Activated CD4-positive, alpha-beta T cell treated with anti-CD3 and anti-CD28 coated beads for 36 hours (primary cell): ENCODE results near the gene FAM81A. TPM values are rescaled to one million over a fixed set of nuclear protein-coding genes. Genes with fewer than 3 reads are reported as not detected.
A peak's percentile ranks its signal among the peaks of the same experiment; 100 is the strongest.

ENCODE experiments used
- ATAC-seq: fragments of 200-7000 bp; cut with Tn5 transposase; one replicate; pipeline ENCODE4 v1.10.0; 2021; ENCODE audit warnings: mild to moderate bottlenecking, moderate library complexity
- CTCF ChIA-PET: fragments of 350-600 bp; sonication (Branson Sonifier 250); formaldehyde crosslinking; loops from one replicate; lab custom pipeline; 2021; ENCODE audit warnings: antibody characterized with exemption; lab: Charles Lee
- POLR2A ChIA-PET: fragments of 350-600 bp; sonication (Branson Sonifier 250); formaldehyde crosslinking; loops from one replicate; lab custom pipeline; 2021; ENCODE audit warnings: antibody characterized with exemption, inconsistent platforms; lab: Charles Lee
- DNase-seq: peaks from one replicate; pipeline ENCODE4 v3.0.0-alpha.2; 2020
- H3K27ac Mint-ChIP-seq: one replicate; pipeline ENCODE4 v1.8.0; 2021; ENCODE audit warnings: mixed read lengths
- H3K27me3 Mint-ChIP-seq: one replicate; pipeline ENCODE4 v1.8.0; 2021; ENCODE audit warnings: mixed read lengths
- H3K36me3 Mint-ChIP-seq: one replicate; pipeline ENCODE4 v1.8.0; 2021; ENCODE audit warnings: low read depth, mixed read lengths
- H3K4me1 Mint-ChIP-seq: one replicate; pipeline ENCODE4 v1.8.0; 2021; ENCODE audit warnings: mixed read lengths
- H3K4me3 Mint-ChIP-seq: one replicate; pipeline ENCODE4 v1.8.0; 2021; ENCODE audit warnings: mild to moderate bottlenecking, moderate library complexity, mixed read lengths
- H3K9me3 Mint-ChIP-seq: one replicate; pipeline ENCODE4 v1.8.0; 2021; ENCODE audit warnings: low read depth, mixed read lengths
- intact Hi-C, 2 experiments: fragments of 100-400 bp; cut with DNase I in 1 of 2; cut with micrococcal nuclease in 1 of 2; formaldehyde crosslinking; loops; one replicate each; pipeline versions ENCODE4 v1.14.2 to v1.15.1; 2022 to 2024; cut with DNase I, micrococcal nuclease
- total RNA-seq, 2 experiments: library from RNA; stranded (reverse); gene quantifications; one replicate each; pipeline ENCODE4 v1.2.3, GENCODE V29; 2021

FAM81A gene
- total RNA-seq, 2 experiments from 2014 or later, result 0.26 to 0.57 TPM

- ATAC-seq, result peak; percentile 64
- ChIA-PET POLR2A (no interaction called here), CTCF (interaction anchor here (0.8 to 2.7 kb wide), 2 partner anchors 11 to 29 kb away, joined by 3 to 11 read pairs; no protein-coding TSS in a partner anchor)
- Mint-ChIP-seq H3K4me1 (peaks cover 8% of the 10 kb centered on the region), H3K4me3 (peak overlapping the region; percentile 2), H3K27ac (peak overlapping the region; percentile 59), H3K36me3 (no peaks in the 10 kb centered on the region), H3K27me3 (peaks cover 11% of the 10 kb centered on the region), H3K9me3 (no peaks in the 10 kb centered on the region)
- intact Hi-C loops, result no loop called here
- DNase-seq, result peak; percentile 29
These were observed 105.9 kb downstream of the FAM81A start for GRCh38 chr15:59543721-59544547.

GRCh38 chr15:59545573-59545972 lies 107.6 kb downstream of the FAM81A start:
- no peak for DNase-seq
- peaks cover 11% of the 10 kb centered on the region for H3K27me3 Mint-ChIP-seq
- H3K9me3 Mint-ChIP-seq, result no peaks in the 10 kb centered on the region
- POLR2A ChIA-PET, result no interaction called here
- peaks cover 8% of the 10 kb centered on the region for H3K4me1 Mint-ChIP-seq
- H3K36me3 Mint-ChIP-seq, result no peaks in the 10 kb centered on the region
- H3K4me3 Mint-ChIP-seq, result no peak overlapping the region
- H3K27ac Mint-ChIP-seq, result no peak overlapping the region
- ATAC-seq, result no peak
- CTCF ChIA-PET, result interaction anchor here (0.9 kb wide), 1 partner anchor 22 kb away, joined by 3 read pairs; no protein-coding TSS in a partner anchor
- intact Hi-C loops, result no loop called here

GRCh38 chr15:59548501-59549226 lies 110.7 kb downstream of the FAM81A start:
- DNase-seq (no peak), ATAC-seq (no peak)
- H3K4me3 Mint-ChIP-seq, result no peak overlapping the region
- peaks cover 5% of the 10 kb centered on the region for H3K4me1 Mint-ChIP-seq
- H3K27me3 Mint-ChIP-seq, result peaks cover 5% of the 10 kb centered on the region
- ChIA-PET CTCF (interaction anchor here (0.5 kb wide), 1 partner anchor 103 kb away, joined by 3 read pairs; no protein-coding TSS in a partner anchor), POLR2A (no interaction called here)
- H3K9me3 Mint-ChIP-seq, result no peaks in the 10 kb centered on the region
- H3K27ac Mint-ChIP-seq, result no peak overlapping the region
- no peaks in the 10 kb centered on the region for H3K36me3 Mint-ChIP-seq
- intact Hi-C loops, result no loop called here

GRCh38 chr15:59549301-59550185 lies 111.6 kb downstream of the FAM81A start:
- POLR2A ChIA-PET, result no interaction called here

GRCh38 chr15:59550530-59550929 lies 112.5 kb downstream of the FAM81A start:
- intact Hi-C loops, result no loop called here
- ChIA-PET POLR2A (no interaction called here), CTCF (interaction anchor here (0.7 kb wide), 1 partner anchor 630 kb away, joined by 4 read pairs; no protein-coding TSS in a partner anchor)
- Mint-ChIP-seq H3K27me3 (peaks cover 6% of the 10 kb centered on the region), H3K9me3 (no peaks in the 10 kb centered on the region), H3K4me1 (no peaks in the 10 kb centered on the region), H3K27ac (no peak overlapping the region), H3K4me3 (no peak overlapping the region), H3K36me3 (no peaks in the 10 kb centered on the region)
- DNase-seq, result no peak
- ATAC-seq, result no peak

More at GRCh38 chr15:59549301-59550185, 111.6 kb downstream of the FAM81A start:
- no peak overlapping the region for H3K27ac Mint-ChIP-seq
- CTCF ChIA-PET, result interaction anchor here (0.5 kb wide), 1 partner anchor 102 kb away, joined by 3 read pairs; no protein-coding TSS in a partner anchor
- DNase-seq (no peak), ATAC-seq (no peak)
- no peaks in the 10 kb centered on the region for H3K9me3 Mint-ChIP-seq
- H3K4me3 Mint-ChIP-seq, result no peak overlapping the region
- intact Hi-C loops, result no loop called here
- H3K36me3 Mint-ChIP-seq, result no peaks in the 10 kb centered on the region
- no peaks in the 10 kb centered on the region for H3K4me1 Mint-ChIP-seq
- H3K27me3 Mint-ChIP-seq, result peaks cover 4% of the 10 kb centered on the region

- DNase-seq (no peak), ATAC-seq (no peak)
- H3K4me3 Mint-ChIP-seq, result no peak overlapping the region
- intact Hi-C loops, result no loop called here
- H3K4me1 Mint-ChIP-seq, result no peaks in the 10 kb centered on the region
- ChIA-PET POLR2A (no interaction called here), CTCF (interaction anchor here (0.7 to 1.1 kb wide), 2 partner anchors 22 to 629 kb away, joined by 3 to 4 read pairs; no protein-coding TSS in a partner anchor)
- H3K27me3 Mint-ChIP-seq, result peaks cover 6% of the 10 kb centered on the region
- no peaks in the 10 kb centered on the region for H3K36me3 Mint-ChIP-seq
- H3K9me3 Mint-ChIP-seq, result no peaks in the 10 kb centered on the region
- no peak overlapping the region for H3K27ac Mint-ChIP-seq
These were observed 113.0 kb downstream of the FAM81A start for GRCh38 chr15:59550956-59551355.

- H3K4me3 Mint-ChIP-seq, result no peak overlapping the region
- intact Hi-C loops, result no loop called here
- ChIA-PET CTCF (interaction anchor here (0.6 to 0.7 kb wide), 2 partner anchors 12 to 856 kb away, joined by 3 to 4 read pairs; no protein-coding TSS in a partner anchor), POLR2A (no interaction called here)
- H3K9me3 Mint-ChIP-seq, result no peaks in the 10 kb centered on the region
- DNase-seq (no peak), ATAC-seq (no peak)
- no peaks in the 10 kb centered on the region for H3K36me3 Mint-ChIP-seq
- H3K4me1 Mint-ChIP-seq, result no peaks in the 10 kb centered on the region
- no peak overlapping the region for H3K27ac Mint-ChIP-seq
- peaks cover 2% of the 10 kb centered on the region for H3K27me3 Mint-ChIP-seq
These were observed 116.1 kb downstream of the FAM81A start for GRCh38 chr15:59553879-59554735.

- no peak overlapping the region for H3K27ac Mint-ChIP-seq
- intact Hi-C loops, result no loop called here
- no peak overlapping the region for H3K4me3 Mint-ChIP-seq
- ChIA-PET CTCF (interaction anchor here (0.5 to 1.5 kb wide), 2 partner anchors 23 to 1862 kb away, joined by 3 to 7 read pairs; no protein-coding TSS in a partner anchor), POLR2A (no interaction called here)
- ATAC-seq, result no peak
- H3K27me3 Mint-ChIP-seq, result peaks cover 2% of the 10 kb centered on the region
- H3K4me1 Mint-ChIP-seq, result no peaks in the 10 kb centered on the region
- H3K9me3 Mint-ChIP-seq, result no peaks in the 10 kb centered on the region
- no peak for DNase-seq
- no peaks in the 10 kb centered on the region for H3K36me3 Mint-ChIP-seq
These were observed 117.7 kb downstream of the FAM81A start for GRCh38 chr15:59555696-59556095.

GRCh38 chr15:59556380-59556779 lies 118.4 kb downstream of the FAM81A start:
- POLR2A ChIA-PET, result no interaction called here
- H3K27ac Mint-ChIP-seq, result no peak overlapping the region
- no peaks in the 10 kb centered on the region for H3K36me3 Mint-ChIP-seq
- CTCF ChIA-PET, result interaction anchor here (1.1 to 1.5 kb wide), 2 partner anchors 24 to 45 kb away, joined by 3 to 7 read pairs; no protein-coding TSS in a partner anchor
- H3K27me3 Mint-ChIP-seq, result peaks cover 2% of the 10 kb centered on the region
- H3K9me3 Mint-ChIP-seq, result no peaks in the 10 kb centered on the region
- ATAC-seq (no peak), DNase-seq (no peak)
- H3K4me1 Mint-ChIP-seq, result no peaks in the 10 kb centered on the region
- H3K4me3 Mint-ChIP-seq, result no peak overlapping the region
- intact Hi-C loops, result no loop called here

GRCh38 chr15:59557581-59557980 lies 119.6 kb downstream of the FAM81A start:
- ChIA-PET CTCF (interaction anchor here (1.1 kb wide), 1 partner anchor 46 kb away, joined by 3 read pairs; no protein-coding TSS in a partner anchor), POLR2A (no interaction called here)
- H3K4me1 Mint-ChIP-seq, result no peaks in the 10 kb centered on the region
- H3K27me3 Mint-ChIP-seq, result peaks cover 2% of the 10 kb centered on the region
- H3K9me3 Mint-ChIP-seq, result no peaks in the 10 kb centered on the region
- intact Hi-C loops, result no loop called here
- ATAC-seq (no peak), DNase-seq (no peak)
- H3K27ac Mint-ChIP-seq, result no peak overlapping the region
- H3K36me3 Mint-ChIP-seq, result no peaks in the 10 kb centered on the region
- H3K4me3 Mint-ChIP-seq, result no peak overlapping the region
